ENCODE measurements around the gene SOX11. TPM values are rescaled to one million over a fixed set of nuclear protein-coding genes. Genes with fewer than 3 reads are reported as not detected.

Gene SOX11
- total RNA-seq, 2 experiments from 2014 or later, result not detected

- no peak overlapping the region for H3K4me3 Mint-ChIP-seq
- no peaks in the 10 kb centered on the region for H3K36me3 Mint-ChIP-seq
- POLR2A ChIA-PET, result no interaction called here
Measured at GRCh38 chr2:5742126-5742525, 49.9 kb downstream of the SOX11 start.

GRCh38 chr2:5748391-5748790, 56.2 kb downstream of the SOX11 start:
- peaks cover 3% of the 10 kb centered on the region for H3K9me3 Mint-ChIP-seq
- POLR2A ChIA-PET, result no interaction called here

More at GRCh38 chr2:5742126-5742525, 49.9 kb downstream of the SOX11 start:
- H3K9me3 Mint-ChIP-seq, result no peaks in the 10 kb centered on the region
- no peaks in the 10 kb centered on the region for H3K27me3 Mint-ChIP-seq
- no peak for DNase-seq
- ATAC-seq (ENCODE audit: low read depth), result no peak
- H3K4me1 Mint-ChIP-seq, result no peaks in the 10 kb centered on the region
- no peak overlapping the region for H3K27ac Mint-ChIP-seq

GRCh38 chr2:5748946-5749345, 56.8 kb downstream of the SOX11 start:
- H3K27ac Mint-ChIP-seq, result no peak overlapping the region
- no peak overlapping the region for H3K4me3 Mint-ChIP-seq
- POLR2A ChIA-PET, result no interaction called here
- DNase-seq (no peak), ATAC-seq (ENCODE audit: low read depth) (no peak)
- H3K9me3 Mint-ChIP-seq, result peaks cover 3% of the 10 kb centered on the region
- no peaks in the 10 kb centered on the region for H3K36me3 Mint-ChIP-seq
- H3K27me3 Mint-ChIP-seq, result no peaks in the 10 kb centered on the region
- no peaks in the 10 kb centered on the region for H3K4me1 Mint-ChIP-seq

More at GRCh38 chr2:5748391-5748790, 56.2 kb downstream of the SOX11 start:
- DNase-seq, result no peak
- no peaks in the 10 kb centered on the region for H3K27me3 Mint-ChIP-seq
- no peaks in the 10 kb centered on the region for H3K4me1 Mint-ChIP-seq
- no peak for ATAC-seq (ENCODE audit: low read depth)
- no peak overlapping the region for H3K4me3 Mint-ChIP-seq
- no peaks in the 10 kb centered on the region for H3K36me3 Mint-ChIP-seq
- no peak overlapping the region for H3K27ac Mint-ChIP-seq

GRCh38 chr2:5749347-5749746, 57.2 kb downstream of the SOX11 start:
- POLR2A ChIA-PET, result no interaction called here
- DNase-seq, result no peak
- Mint-ChIP-seq H3K36me3 (no peaks in the 10 kb centered on the region), H3K9me3 (peaks cover 3% of the 10 kb centered on the region), H3K27me3 (no peaks in the 10 kb centered on the region), H3K27ac (no peak overlapping the region), H3K4me3 (no peak overlapping the region), H3K4me1 (no peaks in the 10 kb centered on the region)
- no peak for ATAC-seq (ENCODE audit: low read depth)

All from activated naive CD8-positive, alpha-beta T cell treated with anti-CD3 and anti-CD28 coated beads, Interleukin-2, amount 10 ng/mL, durations not matched to agents 7 days and 5 days (primary cell).